HAP-1 (cell line): ENCODE data around the gene RNF8.
A peak's percentile ranks its signal among the peaks of the same experiment; 100 is the strongest.
"Not testable (repeated sequence)": the region's sequence is repeated elsewhere in the genome, so short reads cannot be mapped to it uniquely, and the experiment has no call there.

Experiments
- DNase-seq, 2 experiments: peaks; one replicate each; pipeline ENCODE4 v3.0.0-alpha.2; 2016 to 2020; ENCODE audit warnings: low spot score in 2 of 2
- H3K27me3 ChIP-seq: fragments of 250-450 bp; sonication (Bioruptor Pico); 2 replicates; pipeline ENCODE4 v1.5.1; 2020; ENCODE audit warnings: low read depth, mild to moderate bottlenecking, moderate library complexity
- H3K36me3 ChIP-seq: fragments of 250-450 bp; sonication (Bioruptor Pico); replicated peaks from 2 replicates; pipeline ENCODE4 v1.5.1; 2020; ENCODE audit warnings: mild to moderate bottlenecking
- H3K4me1 ChIP-seq: fragments of 250-450 bp; sonication (Bioruptor Pico); 2 replicates; pipeline ENCODE4 v1.5.1; 2020; ENCODE audit warnings: mild to moderate bottlenecking
- H3K4me3 ChIP-seq: fragments of 250-450 bp; sonication (Bioruptor Pico); 2 replicates; pipeline ENCODE4 v1.5.1; 2020; ENCODE audit warnings: mild to moderate bottlenecking, moderate library complexity
- H3K9me3 ChIP-seq: fragments of 250-450 bp; sonication (Bioruptor Pico); 2 replicates; pipeline ENCODE4 v1.5.1; 2020; ENCODE audit warnings: mild to moderate bottlenecking, moderate library complexity
- in situ Hi-C: fragments of 300-500 bp; cut with MboI; formaldehyde crosslinking; loops from 3 replicates; pipeline ENCODE4 v1.14.3; 2020; ENCODE audit warnings: low sequenced_read_pairs, inconsistent platforms, mixed read lengths

RNF8 gene

GRCh38 chr6:37375376-37375775, 21.6 kb downstream of the RNF8 start:
- in situ Hi-C loops: no loop called here
- DNase-seq: no peak
- Histone ChIP-seq H3K4me1 (no peaks in the 10 kb centered on the region), H3K4me3 (no peak overlapping the region), H3K36me3 (peaks cover 40% of the 10 kb centered on the region), H3K9me3 (no peaks in the 10 kb centered on the region), H3K27me3 (no peaks in the 10 kb centered on the region)

- no peaks in the 10 kb centered on the region for H3K9me3 ChIP-seq
- H3K36me3 ChIP-seq: peaks cover 46% of the 10 kb centered on the region
- H3K27me3 ChIP-seq: no peaks in the 10 kb centered on the region
- H3K4me3 ChIP-seq: no peak overlapping the region
- in situ Hi-C loops: no loop called here
- no peak for DNase-seq
- no peaks in the 10 kb centered on the region for H3K4me1 ChIP-seq
Measured at GRCh38 chr6:37376078-37376743, 22.4 kb downstream of the RNF8 start.

- peaks cover 51% of the 10 kb centered on the region for H3K36me3 ChIP-seq
- no peaks in the 10 kb centered on the region for H3K9me3 ChIP-seq
- no peaks in the 10 kb centered on the region for H3K4me1 ChIP-seq
- no peaks in the 10 kb centered on the region for H3K27me3 ChIP-seq
- DNase-seq: peak; percentile 33 to 52
- in situ Hi-C loops: no loop called here
- no peak overlapping the region for H3K4me3 ChIP-seq
Measured at GRCh38 chr6:37381579-37381978, 27.8 kb downstream of the RNF8 start.

- Histone ChIP-seq H3K4me1 (no peaks in the 10 kb centered on the region), H3K9me3 (no peaks in the 10 kb centered on the region), H3K4me3 (no peak overlapping the region), H3K36me3 (peaks cover 46% of the 10 kb centered on the region), H3K27me3 (no peaks in the 10 kb centered on the region)
- no peak for DNase-seq
- in situ Hi-C loops: no loop called here
Measured at GRCh38 chr6:37382994-37383765, 29.4 kb downstream of the RNF8 start.

- in situ Hi-C loops: no loop called here
- no peak for DNase-seq
- H3K9me3 ChIP-seq: no peaks in the 10 kb centered on the region
- H3K4me1 ChIP-seq: no peaks in the 10 kb centered on the region
- peaks cover 54% of the 10 kb centered on the region for H3K36me3 ChIP-seq
- H3K27me3 ChIP-seq: no peaks in the 10 kb centered on the region
- H3K4me3 ChIP-seq: no peak overlapping the region
Measured at GRCh38 chr6:37388578-37388977, 34.8 kb downstream of the RNF8 start.

GRCh38 chr6:37389857-37390256, 36.1 kb downstream of the RNF8 start:
- Histone ChIP-seq H3K9me3 (no peaks in the 10 kb centered on the region), H3K4me1 (no peaks in the 10 kb centered on the region), H3K36me3 (peaks cover 47% of the 10 kb centered on the region), H3K27me3 (no peaks in the 10 kb centered on the region), H3K4me3 (no peak overlapping the region)
- in situ Hi-C loops: no loop called here
- no peak for DNase-seq

GRCh38 chr6:37391120-37391519, 37.3 kb downstream of the RNF8 start:
- in situ Hi-C loops: no loop called here
- no peak for DNase-seq
- Histone ChIP-seq H3K27me3 (no peaks in the 10 kb centered on the region), H3K4me1 (no peaks in the 10 kb centered on the region), H3K36me3 (peaks cover 47% of the 10 kb centered on the region), H3K9me3 (no peaks in the 10 kb centered on the region), H3K4me3 (no peak overlapping the region)

- DNase-seq: no peak
- Histone ChIP-seq H3K27me3 (no peaks in the 10 kb centered on the region), H3K4me1 (no peaks in the 10 kb centered on the region), H3K9me3 (no peaks in the 10 kb centered on the region), H3K36me3 (peaks cover 42% of the 10 kb centered on the region), H3K4me3 (no peak overlapping the region)
- in situ Hi-C loops: no loop called here
Measured at GRCh38 chr6:37392821-37393220, 39.0 kb downstream of the RNF8 start.

GRCh38 chr6:37393381-37393929, 39.7 kb downstream of the RNF8 start:
- H3K9me3 ChIP-seq: no peaks in the 10 kb centered on the region
- no peaks in the 10 kb centered on the region for H3K27me3 ChIP-seq
- H3K4me3 ChIP-seq: no peak overlapping the region
- in situ Hi-C loops: no loop called here
- peaks cover 36% of the 10 kb centered on the region for H3K36me3 ChIP-seq
- no peaks in the 10 kb centered on the region for H3K4me1 ChIP-seq
- DNase-seq: no peak

- Histone ChIP-seq H3K4me1 (no peaks in the 10 kb centered on the region), H3K27me3 (no peaks in the 10 kb centered on the region), H3K36me3 (peaks cover 10% of the 10 kb centered on the region), H3K4me3 (no peak overlapping the region), H3K9me3 (no peaks in the 10 kb centered on the region)
- DNase-seq: no peak
- in situ Hi-C loops: no loop called here
Measured at GRCh38 chr6:37396571-37397180, 42.9 kb downstream of the RNF8 start.

- no peak overlapping the region for H3K4me3 ChIP-seq
- in situ Hi-C loops: no loop called here
- H3K27me3 ChIP-seq: no peaks in the 10 kb centered on the region
- H3K9me3 ChIP-seq: no peaks in the 10 kb centered on the region
- no peaks in the 10 kb centered on the region for H3K4me1 ChIP-seq
- no peaks in the 10 kb centered on the region for H3K36me3 ChIP-seq
- DNase-seq: no peak
Measured at GRCh38 chr6:37399131-37399530, 45.3 kb downstream of the RNF8 start.

GRCh38 chr6:37399795-37400490, 46.2 kb downstream of the RNF8 start:
- no peaks in the 10 kb centered on the region for H3K9me3 ChIP-seq
- H3K4me1 ChIP-seq: no peaks in the 10 kb centered on the region
- DNase-seq: no peak
- in situ Hi-C loops: no loop called here
- H3K4me3 ChIP-seq: no peak overlapping the region
- no peaks in the 10 kb centered on the region for H3K27me3 ChIP-seq
- H3K36me3 ChIP-seq: no peaks in the 10 kb centered on the region

- H3K4me3 ChIP-seq, in situ Hi-C loops, H3K4me1 ChIP-seq, H3K9me3 ChIP-seq, H3K27me3 ChIP-seq, DNase-seq, H3K36me3 ChIP-seq: not testable (repeated sequence)
Measured at GRCh38 chr6:37401658-37402057, 47.9 kb downstream of the RNF8 start.
